Fibroblast of the aortic adventitia (primary cell): ENCODE results near the gene CDAN1. TPM values are rescaled to one million over a fixed set of nuclear protein-coding genes. Genes with fewer than 3 reads are reported as not detected.
A peak's percentile ranks its signal among the peaks of the same experiment; 100 is the strongest.

Experiments
- DNase-seq: peaks from one replicate; pipeline ENCODE4 v3.0.0-alpha.2; 2010; ENCODE audit warnings: low read depth
- H3K4me3 ChIP-seq: 2 replicates; pipeline ENCODE4 v1.5.1; 2011; ENCODE audit warnings: low read depth, mild to moderate bottlenecking, control low read depth, low read length, moderate library complexity
- CTCF ChIP-seq: IDR thresholded peaks from 2 replicates; pipeline ENCODE4 v1.5.1; 2011; ENCODE audit warnings: mild to moderate bottlenecking, low read length, control low read depth, inconsistent platforms; ENCODE audit not compliant: insufficient read depth
- total RNA-seq: library from RNA; depleted of rRNA; stranded (reverse); fragments of >200 nt; gene quantifications from 2 replicates; pipeline ENCODE4 v1.2.3, GENCODE V29; 2012; ENCODE audit warnings: low replicate concordance

Gene CDAN1
- total RNA-seq, 1 donor: 8.7 TPM

GRCh38 chr15:42723068-42723467 is 13.9 kb downstream of the CDAN1 start:
- no peak for DNase-seq
- TF ChIP-seq CTCF: peak; percentile 14
- no peak overlapping the region for H3K4me3 ChIP-seq

DNA sequence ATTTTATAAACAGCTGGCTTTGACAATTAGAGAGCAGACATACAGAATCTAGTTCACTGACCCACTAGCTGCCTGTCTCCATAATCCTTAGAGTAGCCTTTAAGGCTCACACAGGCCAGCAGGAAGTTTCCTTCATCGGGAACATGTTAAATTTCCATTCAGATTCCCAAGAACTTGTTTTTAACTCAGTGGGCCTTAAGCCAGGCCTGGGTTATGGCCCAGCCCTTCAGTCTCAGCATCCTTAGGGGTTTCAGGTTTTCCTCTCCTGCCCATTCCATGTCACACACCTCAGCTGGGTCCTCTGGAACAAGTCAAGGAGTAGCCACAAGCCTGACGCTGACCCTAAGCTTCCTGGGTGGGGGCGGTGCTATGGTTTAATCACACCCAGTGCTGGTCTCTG is 15.0 kb downstream of the CDAN1 start:
- H3K4me3 ChIP-seq: no peak overlapping the region
- TF ChIP-seq CTCF: no peak
- DNase-seq: no peak

GRCh38 chr15:42721016-42721415 is 15.9 kb downstream of the CDAN1 start:
- no peak overlapping the region for H3K4me3 ChIP-seq
- DNase-seq: no peak
- no peak for TF ChIP-seq CTCF

- no peak for DNase-seq
Measured at GRCh38 chr15:42720071-42720470, 16.9 kb downstream of the CDAN1 start.

GRCh38 chr15:42719043-42719442 is 17.9 kb downstream of the CDAN1 start:
- no peak overlapping the region for H3K4me3 ChIP-seq
- DNase-seq: no peak
- no peak for TF ChIP-seq CTCF

More at GRCh38 chr15:42720071-42720470, 16.9 kb downstream of the CDAN1 start:
- TF ChIP-seq CTCF: no peak
- H3K4me3 ChIP-seq: no peak overlapping the region

DNA sequence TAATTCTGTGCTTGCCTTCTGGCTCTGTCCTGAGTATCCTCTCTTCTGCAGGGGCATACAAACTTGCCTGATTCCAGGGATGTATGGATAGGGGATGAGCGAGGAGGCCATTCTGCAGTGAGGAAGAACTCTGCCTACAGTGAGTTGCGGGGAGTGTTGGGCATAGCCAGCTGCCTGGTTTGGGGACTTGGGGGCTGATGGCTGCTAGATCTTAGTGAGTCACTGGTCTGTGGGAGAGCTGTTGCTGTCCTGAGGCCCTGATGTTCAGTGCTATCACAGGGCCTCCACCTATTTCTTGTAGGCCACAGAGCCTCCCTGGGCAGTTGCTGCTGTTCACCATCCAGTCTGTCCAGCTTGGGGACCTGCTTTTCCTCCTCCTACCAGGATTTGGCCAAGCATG is 20.3 kb downstream of the CDAN1 start:
- no peak overlapping the region for H3K4me3 ChIP-seq
- no peak for TF ChIP-seq CTCF
- DNase-seq: no peak

- no peak for TF ChIP-seq CTCF
- H3K4me3 ChIP-seq: no peak overlapping the region
- DNase-seq: no peak
Measured at GRCh38 chr15:42716125-42716524, 20.8 kb downstream of the CDAN1 start.
